Activated CD4-positive, CD25-positive, alpha-beta regulatory T cell treated with anti-CD3 and anti-CD28 coated beads, Interleukin-2, amount 50 U/mL, for 24 hours (primary cell): ENCODE results near the gene CTDSPL2.
"Not testable (repeated sequence)": the region's sequence is repeated elsewhere in the genome, so short reads cannot be mapped to it uniquely, and the experiment has no call there.

Source experiments
- ATAC-seq, 2 donors: fragments of 150-1000 bp; cut with Tn5 transposase; one replicate each; pipeline ENCODE4 v1.10.0; 2021; ENCODE audit warnings: mild to moderate bottlenecking in 1 of 2, moderate library complexity in 1 of 2

CTDSPL2 gene

DNA sequence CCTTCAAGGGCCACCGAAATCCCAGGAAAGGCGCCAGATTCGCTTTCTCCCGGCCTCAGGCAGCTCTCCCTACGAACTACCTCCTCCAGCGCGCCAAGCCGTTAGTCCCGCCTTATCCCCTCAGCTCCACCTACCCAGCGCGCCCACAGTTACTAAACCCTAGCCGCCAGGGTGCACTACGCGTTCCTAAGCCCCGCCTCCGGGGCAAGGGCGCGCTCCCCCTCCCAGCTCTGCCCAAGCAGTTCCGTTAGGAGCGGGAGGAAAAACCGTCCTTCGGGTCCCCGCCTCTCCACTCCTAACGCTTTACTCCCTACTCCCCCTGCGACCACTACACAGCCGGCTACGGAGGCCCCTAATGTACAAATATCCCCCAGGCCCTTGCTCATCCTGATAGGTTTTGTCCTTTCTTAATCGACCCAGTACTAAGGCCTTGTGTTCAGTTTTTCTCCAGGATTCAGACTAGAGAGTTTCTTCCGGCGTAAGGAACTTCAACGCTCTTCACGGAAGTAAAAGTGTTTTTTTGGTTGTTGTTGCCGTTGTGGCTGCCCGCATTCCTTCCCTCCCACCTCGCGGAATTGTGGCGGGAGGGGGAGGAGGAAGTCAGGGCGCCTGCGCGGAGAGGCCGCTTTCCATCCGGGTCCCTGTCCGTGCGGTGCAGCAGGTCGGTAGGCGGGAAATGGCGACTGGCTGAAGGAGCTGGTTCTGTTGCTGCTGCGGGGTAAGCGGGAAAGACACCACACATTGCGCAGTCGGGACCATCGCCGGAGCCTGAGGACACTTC is at the start of gene CTDSPL2:
Gene CTDSPL2, plus strand, starts transcription at position 655 of the 781 bp plus-strand sequence. CDS start 31,386 bp downstream, outside the sequence.
- ATAC-seq = peak; percentile 97 to 99

DNA sequence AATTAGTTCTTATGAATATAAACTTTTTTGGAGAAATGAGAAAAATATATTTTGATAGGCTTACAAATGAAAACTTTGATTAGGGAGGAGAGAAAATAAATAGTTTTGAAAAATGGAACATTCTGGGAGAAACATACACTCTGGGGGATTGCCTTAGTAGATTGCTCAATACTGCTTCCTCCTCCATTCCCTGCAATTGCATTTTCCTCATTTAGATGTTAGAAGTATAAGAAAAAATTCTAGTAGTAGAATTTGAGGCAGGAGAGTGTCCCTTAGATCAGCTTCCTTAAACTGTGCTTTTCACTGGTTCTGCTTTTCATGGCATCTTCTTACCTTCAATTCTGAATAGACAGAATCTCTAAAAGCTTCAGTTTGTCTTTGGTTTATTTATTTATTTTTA is 46.2 kb upstream of the CTDSPL2 start:
- ATAC-seq = no peak

DNA sequence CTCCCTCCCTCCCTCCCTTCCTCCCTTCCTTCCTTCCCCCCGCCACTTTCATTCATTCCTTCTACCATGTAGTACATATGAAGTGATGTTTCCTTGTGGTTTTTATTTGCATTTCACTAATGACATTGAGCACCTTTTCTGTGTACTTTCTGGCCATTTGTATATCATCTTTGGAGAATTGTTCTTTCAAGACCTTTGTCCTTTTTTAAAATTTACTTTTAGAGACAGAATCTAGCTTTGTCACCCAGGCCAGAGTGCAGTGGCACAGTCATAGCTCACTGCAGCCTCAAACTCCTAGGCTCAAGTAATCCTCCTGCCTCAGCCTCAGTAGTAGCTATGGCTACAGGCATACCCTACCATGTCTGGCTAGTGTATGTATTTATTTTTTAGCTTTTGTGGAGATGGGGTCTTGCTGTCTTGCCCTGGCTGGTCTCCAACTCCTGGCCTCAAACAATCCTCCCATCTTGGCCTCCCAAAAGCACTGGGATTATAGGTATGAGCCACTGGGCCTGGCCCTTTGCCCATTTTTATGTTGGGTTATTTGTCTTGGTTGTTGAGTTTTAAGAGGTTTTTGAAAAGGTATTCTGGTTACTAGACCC is 42.0 kb upstream of the CTDSPL2 start:
- ATAC-seq = no peak

DNA sequence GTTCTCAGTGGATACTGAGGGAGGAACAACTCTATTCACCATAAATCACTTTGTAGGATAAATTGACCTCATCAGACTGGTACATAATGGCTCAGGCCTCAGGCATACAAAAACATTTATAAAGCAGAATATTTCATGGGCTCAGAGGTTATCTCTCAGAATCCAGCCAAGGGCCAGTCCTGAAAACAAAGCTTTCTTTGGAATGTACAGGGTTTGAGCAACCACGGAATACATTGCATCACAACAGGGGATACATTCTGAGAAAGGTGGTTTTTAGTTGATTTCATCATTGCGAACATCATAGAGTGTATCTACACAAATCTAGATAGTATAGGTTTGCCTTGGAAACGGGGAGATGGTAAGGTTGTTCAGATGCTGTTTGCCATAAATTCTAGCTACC is 33.4 kb upstream of the CTDSPL2 start:
- ATAC-seq = no peak

DNA sequence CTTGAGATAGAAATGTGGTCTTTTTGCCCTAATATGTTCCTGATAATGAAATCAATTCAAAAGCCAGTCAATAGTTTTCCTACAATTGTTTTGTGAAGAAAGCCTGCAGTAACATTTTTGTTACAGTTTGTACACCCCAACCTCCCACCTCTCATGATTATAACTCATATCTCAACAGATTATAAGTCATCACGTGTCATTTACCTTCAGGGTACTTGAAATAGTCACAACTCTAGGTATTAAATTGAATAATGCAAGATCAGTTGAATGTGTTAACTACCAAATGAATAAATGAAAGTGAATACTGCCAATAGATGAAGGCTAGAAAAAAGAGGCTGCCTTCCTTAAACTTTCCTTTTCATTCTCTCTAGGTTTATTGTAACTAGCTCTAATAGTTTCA is 32.9 kb upstream of the CTDSPL2 start:
- peak in 1 of 2 donors; percentile 53 for ATAC-seq

DNA sequence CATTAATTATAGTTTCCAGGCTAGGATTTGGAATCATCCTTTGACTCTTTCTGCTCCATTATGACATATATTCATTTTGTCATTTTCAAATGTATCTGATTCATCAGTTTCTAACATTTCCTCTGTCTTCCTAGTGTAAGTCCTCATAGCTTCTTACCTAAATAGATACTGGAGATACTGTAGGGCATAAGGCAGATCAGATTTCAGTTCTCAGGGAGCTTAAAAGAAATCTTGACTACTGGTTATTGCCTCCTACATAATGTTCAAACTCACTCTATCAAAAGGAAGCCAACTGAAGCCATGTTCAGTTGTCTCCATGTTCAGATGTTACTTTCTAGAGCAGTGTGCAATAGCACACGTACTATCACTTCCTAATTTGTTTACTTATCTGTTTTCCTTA is 29.6 kb upstream of the CTDSPL2 start:
- ATAC-seq = no peak

DNA sequence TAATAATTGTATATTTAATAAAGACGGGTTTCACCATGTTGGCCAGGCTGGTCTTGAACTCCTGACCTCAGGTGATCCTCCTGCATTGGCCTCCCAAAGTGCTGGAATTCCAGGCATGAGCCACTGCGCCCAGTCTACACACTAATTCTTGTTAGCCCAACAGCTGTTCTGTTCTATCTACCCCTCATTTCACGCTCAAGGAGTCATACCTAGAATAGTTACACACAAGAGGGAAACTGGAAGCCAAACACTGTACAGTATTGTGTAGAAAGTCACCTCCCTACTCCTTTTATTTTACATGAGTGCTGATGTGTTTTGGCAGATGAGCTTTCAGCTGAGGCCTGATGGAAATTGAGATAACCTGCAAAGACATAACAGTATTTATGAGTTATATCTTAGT is 13.4 kb upstream of the CTDSPL2 start:
- ATAC-seq = peak; percentile 38 to 67

DNA sequence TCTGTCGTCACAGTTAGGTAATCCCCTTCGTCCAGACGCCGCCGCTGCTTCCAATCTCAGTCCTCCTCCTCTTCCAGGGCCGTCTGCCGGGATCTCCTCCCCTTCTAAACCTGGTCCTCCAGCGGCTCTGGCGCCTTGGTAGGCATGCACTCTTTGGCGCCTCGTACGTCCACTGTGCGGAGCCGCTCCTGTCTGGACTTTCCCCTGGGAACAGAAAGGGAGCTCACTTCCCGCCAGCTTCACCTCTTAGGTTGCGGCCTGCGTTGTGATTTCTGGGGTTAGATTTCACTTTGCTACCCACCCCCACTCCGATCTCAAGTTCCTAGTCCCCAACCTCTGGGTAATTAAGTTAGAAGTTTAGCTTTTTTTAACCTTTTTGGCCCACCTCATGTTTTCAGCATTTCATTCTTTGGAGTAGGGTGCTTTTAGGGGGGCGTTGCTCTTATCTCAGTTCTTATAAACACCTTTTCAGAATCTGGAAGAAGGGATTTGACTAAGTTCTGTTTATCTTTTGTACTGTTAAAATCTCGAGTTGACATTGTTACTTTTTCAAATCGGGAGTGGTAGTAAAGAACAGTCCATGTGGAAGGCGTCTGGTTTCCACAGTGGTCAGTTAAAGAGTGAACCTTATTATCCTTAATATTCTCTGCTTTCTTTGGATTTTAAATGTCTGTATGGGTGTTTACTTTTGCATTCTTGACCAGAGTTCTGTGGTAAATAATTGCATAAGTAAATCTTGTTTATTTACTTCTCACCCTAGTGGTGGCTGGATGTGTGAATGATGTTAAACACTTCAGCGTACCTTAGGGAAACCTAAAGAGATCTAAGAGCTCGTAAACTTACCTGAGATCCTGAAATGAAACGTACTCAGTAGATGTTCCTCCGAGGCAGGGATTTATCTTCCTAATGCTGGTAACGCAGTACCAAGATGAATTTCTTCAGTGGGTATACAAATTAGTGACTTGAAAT is 611 bp downstream of the CTDSPL2 start:
- ATAC-seq = peak; percentile 3

DNA sequence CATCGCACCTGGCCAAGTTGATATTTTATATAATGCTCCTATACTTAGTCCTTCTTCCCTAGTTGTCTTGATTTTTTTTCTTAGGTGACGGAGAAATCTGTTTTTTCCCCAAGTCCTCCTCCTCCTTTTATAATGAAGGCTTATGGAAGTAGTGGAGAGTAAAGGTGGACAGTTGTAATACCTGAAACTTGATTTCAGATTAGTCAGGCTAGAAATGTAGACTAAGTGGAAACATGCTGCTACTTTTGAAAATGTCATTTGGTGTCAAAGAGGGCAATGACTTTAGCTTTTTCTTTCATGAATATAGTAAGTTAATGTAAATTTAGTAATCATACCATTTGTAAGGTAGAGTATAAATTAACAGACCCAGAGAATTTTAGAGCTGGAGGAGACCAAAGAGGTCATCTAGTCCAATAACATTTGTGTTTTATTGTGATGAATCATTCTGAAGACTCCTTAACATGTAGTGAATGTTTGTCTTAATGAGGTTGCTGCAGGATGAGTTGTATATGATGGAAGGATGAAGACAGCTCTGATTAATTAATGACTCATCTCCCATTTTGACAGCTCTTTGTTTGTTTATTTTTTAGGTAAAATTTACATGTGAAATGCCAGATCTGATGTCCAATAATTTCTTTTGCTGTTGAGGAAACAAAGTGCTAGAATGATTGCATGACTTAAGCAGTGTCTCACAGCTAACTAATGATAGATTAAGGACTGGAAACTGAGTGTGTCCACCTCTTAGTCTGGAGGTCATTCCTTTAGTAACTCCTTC is 8.7 kb downstream of the CTDSPL2 start:
- peak; percentile 84 to 90 for ATAC-seq

DNA sequence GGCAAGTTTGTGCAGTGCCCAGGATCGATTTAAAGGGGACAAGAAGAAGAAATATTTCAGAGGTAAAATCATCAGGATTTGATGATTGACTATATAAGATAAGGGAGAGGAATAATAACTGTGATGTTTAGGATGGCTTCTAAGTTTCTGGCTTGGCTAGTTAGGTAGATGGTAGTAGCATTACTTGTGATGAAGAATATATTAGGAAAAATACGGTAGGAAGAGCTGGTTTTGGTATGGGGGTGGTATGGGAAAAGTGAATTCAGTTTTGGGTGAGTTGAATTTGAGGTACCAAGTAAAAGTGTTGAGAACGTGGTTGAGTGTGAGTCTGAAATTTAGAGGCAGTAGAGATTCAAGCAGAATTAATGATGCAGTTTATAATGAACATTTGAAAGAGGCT is 11.0 kb downstream of the CTDSPL2 start:
- ATAC-seq = no peak

DNA sequence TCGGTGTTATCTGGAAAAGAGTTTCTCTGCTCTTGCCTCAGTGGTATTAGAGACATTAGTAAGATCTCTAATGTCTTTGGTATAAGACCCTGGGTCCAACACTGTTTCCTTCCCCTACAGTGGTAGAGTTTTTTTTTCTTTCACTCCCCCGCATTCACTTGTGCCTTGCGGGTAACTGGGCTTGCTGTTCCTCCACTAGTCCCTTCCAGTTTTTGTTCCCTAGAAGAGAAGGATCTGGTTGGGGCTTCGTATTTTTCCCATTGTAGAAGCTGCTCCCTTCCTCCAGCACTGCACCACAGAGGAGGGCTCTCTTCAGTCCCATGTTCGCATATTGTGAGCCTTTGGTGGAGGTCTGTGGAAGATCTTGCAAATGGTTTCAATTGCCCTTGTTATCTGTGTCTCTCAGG is 13.7 kb downstream of the CTDSPL2 start:
- no peak for ATAC-seq

DNA sequence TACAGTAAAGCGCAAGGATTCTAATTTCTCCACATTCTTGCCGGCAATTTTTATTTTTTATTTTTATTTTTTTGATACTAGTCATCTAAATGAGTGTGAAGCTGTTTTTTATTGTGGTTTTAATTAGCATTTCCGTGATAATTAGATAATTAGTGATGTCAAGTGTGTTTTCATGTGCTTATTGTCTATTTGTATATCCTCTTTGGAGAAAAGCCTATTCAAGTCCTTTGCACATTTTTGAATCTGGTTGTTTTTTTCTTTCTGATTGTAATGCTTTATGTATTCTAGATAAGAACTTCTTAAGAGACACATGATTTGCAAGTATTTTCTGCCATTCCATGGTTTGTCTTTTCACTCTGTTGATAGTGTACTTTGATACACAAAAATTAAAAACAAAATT is 16.1 kb downstream of the CTDSPL2 start:
- ATAC-seq = no peak

DNA sequence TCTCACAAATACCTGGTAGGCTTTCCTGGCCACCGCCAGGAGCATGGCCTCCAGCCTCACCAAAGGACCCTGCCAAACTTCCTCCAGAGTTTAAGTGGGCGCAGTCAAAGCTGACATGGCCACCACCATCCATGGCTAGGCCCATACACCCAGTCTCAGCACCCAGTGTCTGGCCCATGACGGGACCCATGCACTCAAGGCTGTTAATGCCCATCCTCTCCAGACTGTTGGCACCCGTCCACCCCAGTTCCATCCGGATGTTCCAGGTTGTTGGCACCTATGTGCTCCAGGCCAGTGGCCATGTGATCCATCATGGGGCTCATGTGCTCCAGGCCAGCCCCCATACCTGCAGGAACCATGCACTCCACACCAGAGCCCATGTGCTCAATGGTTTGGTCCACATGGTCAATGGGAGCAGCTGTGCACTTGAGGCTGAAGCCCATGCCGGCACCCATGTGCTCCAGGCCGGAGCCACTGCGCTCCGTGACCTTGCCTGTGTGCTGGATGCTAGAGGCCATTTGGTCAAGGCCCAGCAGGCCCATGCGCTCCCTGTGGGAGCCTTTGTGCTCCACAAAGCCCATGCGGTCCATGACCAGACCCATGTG is 20.4 kb downstream of the CTDSPL2 start:
- ATAC-seq = no peak

DNA sequence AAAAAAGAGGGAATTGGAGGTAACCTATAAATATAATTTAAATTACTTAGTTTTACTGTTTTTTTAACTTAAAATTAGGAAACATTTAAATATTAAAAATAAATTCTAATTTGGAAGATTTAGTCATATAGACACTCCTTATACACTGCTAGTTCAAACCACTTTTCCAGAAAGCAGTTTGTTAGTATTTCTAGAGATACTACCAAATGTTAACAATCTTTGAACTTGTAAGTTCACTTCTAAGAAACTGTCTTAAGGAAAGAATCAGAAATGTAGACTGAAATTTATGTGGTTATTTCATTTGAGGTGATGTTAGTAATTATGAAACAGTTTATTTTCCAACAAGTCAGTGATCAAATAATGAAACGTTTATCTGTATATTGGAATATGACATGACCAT is 22.7 kb downstream of the CTDSPL2 start:
- peak; percentile 64 to 85 for ATAC-seq

DNA sequence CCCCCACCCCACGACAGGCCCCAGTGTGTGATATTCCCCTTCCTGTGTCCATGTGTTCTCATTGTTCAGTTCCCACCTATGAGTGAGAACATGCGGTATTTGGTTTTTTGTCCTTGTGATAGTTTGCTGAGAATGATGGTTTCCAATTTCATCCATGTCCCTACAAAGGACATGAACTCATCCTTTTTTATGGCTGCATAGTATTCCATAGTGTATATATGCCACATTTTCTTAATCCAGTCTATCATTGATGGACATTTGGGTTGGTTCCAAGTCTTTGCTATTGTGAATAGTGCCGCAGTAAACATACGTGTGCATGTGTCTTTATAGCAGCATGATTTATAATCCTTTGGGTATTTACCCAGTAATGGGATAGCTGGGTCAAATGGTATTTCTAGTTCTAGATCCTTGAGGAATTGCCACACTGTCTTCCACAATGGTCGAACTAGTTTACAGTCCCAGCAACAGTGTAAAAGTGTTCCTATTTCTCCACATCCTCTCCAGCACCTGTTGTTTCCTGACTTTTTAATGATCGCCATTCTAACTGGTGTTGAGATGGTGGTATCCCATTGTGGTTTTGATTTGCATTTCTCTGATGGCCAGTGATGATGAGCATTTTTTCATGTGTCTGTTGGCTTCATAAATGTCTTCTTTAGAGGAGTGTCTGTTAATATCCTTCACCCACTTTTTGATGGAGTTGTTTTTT is 26.3 kb downstream of the CTDSPL2 start:
- not testable (repeated sequence) for ATAC-seq

DNA sequence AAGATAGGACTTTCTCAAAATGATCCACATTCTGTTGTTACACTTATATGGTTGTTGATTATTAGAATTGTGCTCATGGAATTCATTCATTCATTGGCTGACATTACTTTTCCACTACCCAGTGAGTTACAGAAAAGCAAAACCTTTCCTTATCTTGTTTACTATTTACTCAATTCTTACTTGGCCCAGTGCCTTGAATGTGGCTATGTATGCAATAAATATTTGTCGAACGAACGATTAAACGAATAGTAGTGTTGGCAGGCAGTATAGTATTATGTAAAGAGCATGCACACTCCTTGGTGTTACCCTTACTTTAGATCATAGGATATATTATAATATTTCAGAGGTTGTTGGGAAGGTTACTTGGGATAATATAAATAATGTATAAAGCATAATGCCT is 31.0 kb downstream of the CTDSPL2 start:
- ATAC-seq = no peak

DNA sequence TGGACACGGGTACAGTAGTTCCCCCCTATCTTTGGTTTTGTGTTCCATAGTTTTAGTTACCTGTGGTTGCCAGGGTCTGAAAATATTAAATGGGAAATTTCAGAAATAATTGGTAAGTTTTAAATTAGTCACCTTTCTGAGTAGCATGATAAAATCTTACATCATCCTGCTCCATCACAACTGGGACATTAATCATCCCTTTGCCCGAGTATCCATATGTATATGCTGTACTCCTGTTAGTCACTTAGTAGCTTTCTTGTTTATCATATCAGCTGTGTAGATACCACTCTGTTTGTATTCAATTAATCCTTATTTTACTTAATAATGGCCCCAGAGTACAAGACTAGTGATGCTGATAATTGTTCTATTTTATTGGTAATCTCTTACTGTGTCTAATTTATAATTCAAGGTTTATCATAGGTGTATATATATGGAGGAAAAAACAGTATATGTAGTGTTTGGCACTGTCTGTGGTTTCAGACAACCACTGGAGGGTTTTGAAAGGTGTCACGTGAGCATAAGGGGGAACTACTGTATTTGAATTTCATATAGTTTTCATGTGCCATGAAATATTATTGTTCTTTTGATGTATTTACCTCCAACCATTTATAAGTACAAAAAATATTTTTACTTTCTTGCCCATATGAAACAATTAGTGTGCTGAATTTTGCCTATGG is 41.4 kb downstream of the CTDSPL2 start:
- peak; percentile 97 to 98 for ATAC-seq

DNA sequence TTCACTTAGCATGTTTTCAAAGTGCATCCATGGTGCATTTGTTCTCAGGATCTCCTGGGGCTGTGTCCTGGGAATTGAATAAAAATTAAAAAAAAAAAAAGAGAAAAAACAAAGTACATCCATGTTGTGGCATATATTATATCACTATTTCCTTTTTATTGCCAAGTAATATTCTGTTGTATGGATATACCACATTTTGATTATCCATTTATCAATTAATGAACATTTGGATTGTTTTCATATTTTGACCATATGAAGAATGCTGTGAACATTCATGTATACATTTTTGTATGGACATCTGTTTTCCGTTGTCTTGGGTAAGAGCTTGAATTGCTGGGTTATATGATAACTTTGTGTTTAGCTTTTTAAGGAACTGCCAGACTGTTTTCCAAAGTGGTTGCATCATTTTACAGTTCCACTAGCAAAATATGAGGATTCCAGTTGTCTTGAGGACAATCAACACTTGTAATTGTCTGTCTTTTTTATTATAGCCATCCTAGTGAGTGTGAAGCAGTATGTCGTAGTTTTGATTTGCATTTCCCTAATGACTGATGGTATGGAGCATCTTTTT is 44.5 kb downstream of the CTDSPL2 start:
- ATAC-seq = no peak

DNA sequence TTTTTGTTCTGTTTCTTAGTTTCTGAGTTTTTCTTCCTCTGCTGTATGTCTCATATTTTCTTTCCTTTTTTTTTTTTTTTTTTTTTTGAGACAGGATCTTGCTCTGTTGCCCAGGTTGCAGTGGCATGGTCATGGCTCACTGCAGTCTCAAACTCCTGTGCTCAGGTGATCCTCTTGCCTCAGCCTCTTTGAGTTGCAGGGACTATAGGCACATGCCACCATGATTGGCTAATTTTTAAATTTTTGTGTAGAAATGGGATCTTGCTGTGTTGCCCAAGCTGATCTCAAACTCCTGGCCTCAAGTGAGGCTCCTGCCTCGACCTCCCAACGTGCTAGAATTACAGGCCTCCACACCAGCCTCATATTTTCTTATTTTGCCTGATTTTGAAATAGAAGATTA is 51.9 kb downstream of the CTDSPL2 start:
- no peak for ATAC-seq

DNA sequence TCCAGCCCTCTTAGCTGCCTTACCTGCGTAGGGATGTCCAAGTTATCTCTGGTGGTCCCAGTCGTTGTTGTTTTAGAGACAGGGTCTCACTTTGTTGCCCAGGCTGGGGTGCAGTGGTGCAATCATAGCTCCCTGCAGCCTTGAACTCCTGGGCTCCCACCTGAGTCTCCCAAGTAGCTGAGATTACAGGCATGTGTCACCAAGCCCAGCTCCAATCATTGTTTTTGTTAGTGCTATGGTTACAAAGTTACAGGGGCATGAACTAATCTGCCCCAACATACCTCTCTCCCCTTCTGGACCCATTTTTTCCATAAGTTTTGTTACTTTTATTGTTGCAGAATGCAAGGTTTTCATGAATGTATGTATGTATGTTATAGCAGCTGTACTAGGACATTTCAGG is 54.7 kb downstream of the CTDSPL2 start:
- ATAC-seq = no peak
